GM18507 (cell line): ENCODE results near the gene CTIF.
"Not testable (repeated sequence)": the region's sequence is repeated elsewhere in the genome, so short reads cannot be mapped to it uniquely, and the experiment has no call there.

Experiments used
- DNase-seq: peaks from one replicate; pipeline ENCODE4 v3.0.0; 2011; ENCODE audit warnings: low read depth; ENCODE audit not compliant: insufficient read length; ENCODE audit errors: extremely low spot score
- FAIRE-seq: peaks from 2 replicates; lab custom pipeline; 2011; peaks lifted over from hg19 to GRCh38; lab: Jason Lieb, UNC

CTIF gene

GRCh38 chr18:48538531-48539405, at the start of gene CTIF:
TSS of gene CTIF (plus strand) at chr18:48539031. CDS start at chr18:48619566, 80,535 bp downstream.
- FAIRE-seq (peak; percentile 76), DNase-seq (peak; percentile 75)

DNA sequence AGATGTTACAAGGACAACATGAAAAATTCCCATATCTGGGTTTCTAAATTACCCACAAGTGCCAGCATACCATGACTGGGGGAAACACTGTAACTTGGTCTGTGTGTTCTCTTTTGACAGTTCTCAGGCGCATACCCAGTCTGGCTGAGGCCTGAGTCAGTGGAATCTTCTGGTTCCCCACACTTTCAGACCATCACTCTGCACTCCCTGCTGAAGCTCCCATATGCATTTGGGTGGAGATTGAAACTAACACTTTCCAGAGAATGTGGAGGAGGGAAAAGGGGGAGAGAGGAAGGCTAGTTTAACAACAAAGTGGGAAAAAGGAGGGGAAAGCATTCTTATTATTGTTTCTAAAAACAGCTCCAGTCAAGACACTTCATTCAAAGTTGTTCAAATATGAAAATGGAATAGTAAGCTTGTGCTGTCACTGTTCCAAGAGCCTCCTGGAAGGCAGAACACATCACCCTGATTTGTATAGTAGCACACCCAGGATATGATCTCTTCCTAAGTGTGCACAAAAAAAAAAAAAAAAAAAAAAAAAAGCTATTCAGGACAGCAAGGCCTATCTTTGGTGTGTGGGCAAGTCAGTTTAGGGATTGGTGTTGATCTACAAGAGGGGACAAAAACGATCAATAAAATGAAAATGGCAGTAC, 48.1 kb upstream of the CTIF start:
- FAIRE-seq (no peak), DNase-seq (no peak)

DNA sequence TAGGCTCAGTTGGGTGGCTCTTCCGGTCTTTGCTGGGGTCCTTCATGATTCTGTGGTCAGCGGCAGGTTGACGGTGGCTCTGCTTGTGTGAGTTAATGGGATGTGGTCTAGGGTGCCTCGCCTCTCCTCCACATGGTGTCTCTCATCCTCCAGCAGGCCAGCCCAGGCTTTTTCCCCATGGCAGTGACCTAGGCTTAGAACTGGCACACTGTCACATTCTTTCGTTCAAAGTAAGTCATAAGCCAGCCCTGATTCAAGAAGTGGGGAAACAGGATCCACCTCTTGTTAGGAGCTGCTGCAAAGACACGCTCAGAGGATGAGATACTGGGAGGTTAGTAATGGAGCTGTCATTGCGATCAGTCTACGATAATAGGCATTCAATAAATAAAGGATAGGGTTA, 46.0 kb upstream of the CTIF start:
- DNase-seq (no peak), FAIRE-seq (no peak)

DNA sequence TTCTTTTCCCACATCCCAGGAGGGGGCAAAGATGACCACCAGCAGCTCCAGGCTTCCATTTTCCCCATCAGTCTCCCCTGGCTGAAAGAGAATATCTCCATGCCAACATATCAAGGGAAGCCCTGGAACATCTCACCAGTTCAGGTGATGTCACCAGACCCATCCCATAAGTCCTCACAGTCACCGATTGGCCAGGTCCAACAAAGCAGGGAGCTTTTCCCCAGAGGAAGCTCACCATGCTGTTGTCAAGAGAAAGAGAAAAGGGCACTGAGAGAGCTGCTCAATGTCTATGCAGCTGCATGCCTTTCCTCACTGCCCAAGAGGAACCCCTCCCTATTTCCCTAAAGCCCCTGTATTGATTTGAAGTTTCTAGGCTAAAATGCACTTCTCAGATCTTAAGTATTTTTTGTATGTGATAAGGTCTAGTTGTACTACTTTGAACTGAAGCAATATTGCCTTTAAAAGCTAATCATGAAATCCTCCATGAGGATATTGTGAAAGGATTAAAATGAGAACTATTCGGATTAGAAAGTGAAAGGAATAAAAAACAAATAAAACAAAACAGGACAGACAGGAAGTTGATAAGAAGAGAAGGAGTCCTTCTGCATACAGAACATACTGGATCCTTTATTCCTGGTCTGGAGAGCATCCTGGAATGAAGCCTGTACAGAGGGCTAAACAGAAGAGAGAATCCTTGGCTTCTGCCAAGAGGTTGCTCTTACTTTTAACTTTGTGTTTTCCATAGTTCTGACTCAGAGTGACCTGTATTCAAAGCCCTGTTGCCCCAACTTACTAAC, 45.2 kb upstream of the CTIF start:
- DNase-seq, result no peak
- no peak for FAIRE-seq

- DNase-seq (no peak), FAIRE-seq (no peak)
Measured at GRCh38 chr18:48497863-48498262, 41.0 kb upstream of the CTIF start.

GRCh38 chr18:48500517-48500916, 38.3 kb upstream of the CTIF start:
- no peak for DNase-seq
- FAIRE-seq, result no peak

- FAIRE-seq, result no peak
- DNase-seq, result no peak
Measured at GRCh38 chr18:48502906-48503305, 35.9 kb upstream of the CTIF start.

- FAIRE-seq (no peak), DNase-seq (no peak)
Measured at GRCh38 chr18:48504819-48505218, 34.0 kb upstream of the CTIF start.

DNA sequence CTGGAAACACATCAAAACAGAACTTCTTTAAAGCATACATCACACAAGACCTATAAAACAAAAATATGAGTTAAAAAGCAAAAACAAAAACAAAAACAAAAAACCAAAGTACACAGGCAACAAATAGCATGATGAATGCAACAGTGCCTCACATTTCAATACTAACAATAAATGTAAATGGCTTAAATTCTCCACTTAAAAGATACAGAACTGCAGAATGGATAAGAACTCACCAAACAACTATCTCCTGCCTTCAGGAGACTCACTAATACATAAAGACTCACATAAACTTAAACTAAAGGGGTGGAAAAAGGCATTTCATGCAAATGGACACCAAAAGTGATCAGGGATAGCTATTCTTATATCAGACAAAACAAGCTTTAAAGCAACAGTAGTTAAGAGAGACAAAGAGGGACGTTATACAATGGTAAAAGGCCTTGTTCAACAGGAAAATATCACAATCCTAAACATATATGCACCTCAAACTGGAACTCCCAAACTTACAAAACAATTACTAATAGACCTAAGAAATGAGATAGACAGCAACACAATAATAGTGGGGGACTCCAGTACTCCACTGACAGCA, 31.8 kb upstream of the CTIF start:
- not testable (repeated sequence) for FAIRE-seq, DNase-seq

- DNase-seq, FAIRE-seq: not testable (repeated sequence)
Measured at GRCh38 chr18:48512498-48512897, 26.3 kb upstream of the CTIF start.

DNA sequence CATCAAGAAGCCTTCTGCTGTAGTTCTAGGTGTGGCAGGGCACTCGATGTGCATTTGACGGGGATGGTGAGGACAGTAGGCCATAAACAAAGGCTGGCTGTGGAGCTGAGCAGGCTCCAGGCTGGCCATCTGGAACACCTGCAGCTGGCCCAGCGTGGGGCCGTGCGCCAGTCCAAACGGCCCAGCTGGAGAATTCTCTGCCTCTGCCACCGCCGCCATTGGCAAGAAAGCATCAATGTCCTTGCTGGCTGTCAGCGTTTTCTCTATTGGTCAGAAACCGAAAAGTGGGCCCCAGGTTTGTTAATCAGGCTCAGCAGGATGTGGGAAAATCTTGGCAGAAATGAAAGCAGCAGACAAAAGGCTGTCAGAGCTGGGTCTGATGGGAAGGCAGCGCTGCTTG, 24.0 kb upstream of the CTIF start:
- DNase-seq (no peak), FAIRE-seq (no peak)

DNA sequence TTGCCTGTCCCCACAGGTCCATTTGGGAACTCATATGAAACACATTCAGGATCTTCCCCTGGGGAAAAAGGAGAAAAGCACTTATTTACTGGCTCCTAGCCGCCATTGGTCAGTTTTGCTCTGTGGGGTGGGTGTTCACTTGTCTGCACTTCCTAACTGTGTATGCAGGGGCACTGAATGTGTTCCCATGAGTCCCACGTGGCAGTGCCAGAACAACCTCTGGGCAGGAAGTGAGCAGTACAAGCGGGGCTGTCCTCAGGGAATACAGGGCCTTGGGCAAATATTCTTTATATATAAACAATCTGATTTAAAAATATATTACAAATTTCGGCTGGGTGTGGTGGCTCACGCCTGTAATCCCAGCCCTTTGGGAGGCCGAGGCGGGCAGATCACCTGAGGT, 21.8 kb upstream of the CTIF start:
- DNase-seq, result no peak
- FAIRE-seq, result no peak

DNA sequence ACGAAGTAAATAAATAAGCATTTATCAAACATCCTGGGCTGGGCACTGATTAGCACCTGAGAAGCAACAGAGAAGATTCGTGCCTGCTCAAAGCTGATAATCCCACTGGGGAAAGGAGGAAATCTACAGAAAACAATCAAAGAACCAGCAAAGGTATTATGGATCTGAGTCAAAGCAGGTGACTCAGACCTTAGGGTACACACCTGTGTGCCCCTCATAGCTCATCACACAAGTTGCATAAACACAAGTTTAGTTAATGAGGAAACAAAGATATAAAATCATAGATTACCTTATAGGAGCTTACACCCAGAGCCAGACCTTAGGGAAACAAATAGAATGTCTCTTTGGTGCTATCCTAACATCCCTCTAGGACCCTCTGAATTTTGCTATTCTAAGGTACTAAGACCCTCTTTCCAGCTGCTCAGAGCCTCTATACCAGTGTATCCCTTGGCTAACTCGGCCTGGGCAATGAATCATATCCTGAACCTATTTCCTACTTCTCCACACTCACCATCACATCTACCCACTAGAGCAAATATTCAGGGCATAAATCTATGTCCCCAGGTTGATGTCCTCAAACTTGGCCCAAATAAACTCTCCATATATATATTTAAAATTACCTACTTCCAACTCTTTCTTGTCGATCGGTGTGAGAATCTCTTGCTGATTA, 19.3 kb upstream of the CTIF start:
- FAIRE-seq (no peak), DNase-seq (no peak)

- DNase-seq, result no peak
- FAIRE-seq, result no peak
Measured at GRCh38 chr18:48521723-48522122, 17.1 kb upstream of the CTIF start.

GRCh38 chr18:48525671-48526070, 13.2 kb upstream of the CTIF start:
- DNase-seq, result no peak
- FAIRE-seq, result no peak

GRCh38 chr18:48527461-48527860, 11.4 kb upstream of the CTIF start:
- no peak for FAIRE-seq
- DNase-seq, result no peak

- DNase-seq, result no peak
- FAIRE-seq, result no peak
Measured at GRCh38 chr18:48528861-48529260, 10.0 kb upstream of the CTIF start.

- no peak for FAIRE-seq
- DNase-seq, result no peak
Measured at GRCh38 chr18:48529796-48530195, 9.0 kb upstream of the CTIF start.

DNA sequence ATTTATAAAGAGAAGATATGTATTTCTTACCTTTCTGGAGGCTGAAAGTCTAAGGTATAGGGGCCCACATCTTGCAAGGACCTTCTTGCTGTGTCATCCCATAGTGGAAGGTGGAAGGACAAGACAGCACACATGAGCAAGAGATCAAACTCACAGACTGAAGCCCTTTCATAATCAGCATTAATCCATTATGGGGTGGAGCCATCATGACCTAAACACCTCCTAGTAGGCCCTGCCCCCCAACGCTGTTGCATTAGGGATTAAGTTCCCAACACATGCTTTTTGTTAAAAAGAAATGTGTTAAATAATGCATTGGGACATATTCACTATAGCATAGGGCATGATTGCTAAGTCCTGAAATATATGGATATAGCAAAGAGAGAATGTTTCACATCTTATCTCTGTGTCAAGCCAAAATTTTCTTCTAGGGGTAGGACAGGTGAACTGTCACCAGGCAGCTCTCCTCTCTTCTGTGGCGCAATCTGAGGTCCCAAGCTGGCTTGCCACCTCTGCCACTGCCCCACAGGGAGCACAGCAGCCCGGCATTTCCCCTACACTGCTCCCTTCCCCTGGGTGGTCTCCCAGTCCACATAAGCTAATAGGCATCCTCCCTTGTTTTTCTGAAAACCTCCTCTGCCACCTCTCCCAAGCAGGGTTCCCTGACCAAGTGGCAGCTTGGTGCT, 8.3 kb upstream of the CTIF start:
- no peak for DNase-seq
- FAIRE-seq, result no peak
